CD4-positive, alpha-beta T cell treated with Interferon gamma for 1 hour (primary cell): ENCODE data around the gene NAP1L1.
"Not testable (repeated sequence)": the region's sequence is repeated elsewhere in the genome, so short reads cannot be mapped to it uniquely, and the experiment has no call there.

Experiments used
- DNase-seq: peaks from one replicate; pipeline ENCODE4 v3.0.0-alpha.2; 2020

The NAP1L1 gene

GRCh38 chr12:76020281-76020680 lies 64.2 kb downstream of the NAP1L1 start:
- peak; percentile 78 for DNase-seq

- DNase-seq, result no peak
Observed at GRCh38 chr12:76018672-76019071, 65.8 kb downstream of the NAP1L1 start.

GRCh38 chr12:76018111-76018510 lies 66.4 kb downstream of the NAP1L1 start:
- DNase-seq, result no peak

GRCh38 chr12:76014007-76014406 lies 70.5 kb downstream of the NAP1L1 start:
- no peak for DNase-seq

- DNase-seq, result no peak
Observed at GRCh38 chr12:76013603-76014002, 70.9 kb downstream of the NAP1L1 start.

- no peak for DNase-seq
Observed at GRCh38 chr12:76012644-76013043, 71.8 kb downstream of the NAP1L1 start.

GRCh38 chr12:76010732-76011458 lies 73.6 kb downstream of the NAP1L1 start:
- DNase-seq, result no peak

GRCh38 chr12:76008428-76008827 lies 76.1 kb downstream of the NAP1L1 start:
- DNase-seq, result no peak

- no peak for DNase-seq
Observed at GRCh38 chr12:76007640-76008039, 76.8 kb downstream of the NAP1L1 start.

GRCh38 chr12:76006028-76006925 lies 78.2 kb downstream of the NAP1L1 start:
- no peak for DNase-seq

- no peak for DNase-seq
Observed at GRCh38 chr12:76003355-76003638, 81.2 kb downstream of the NAP1L1 start.

GRCh38 chr12:76002598-76003354 lies 81.7 kb downstream of the NAP1L1 start:
- DNase-seq, result no peak

- no peak for DNase-seq
Observed at GRCh38 chr12:75998292-75999063, 86.0 kb downstream of the NAP1L1 start.

GRCh38 chr12:75997658-75998057 lies 86.8 kb downstream of the NAP1L1 start:
- no peak for DNase-seq

- no peak for DNase-seq
Observed at GRCh38 chr12:75996861-75997447, 87.5 kb downstream of the NAP1L1 start.

GRCh38 chr12:75995691-75996090 lies 88.8 kb downstream of the NAP1L1 start:
- no peak for DNase-seq

GRCh38 chr12:75994069-75994740 lies 90.3 kb downstream of the NAP1L1 start:
- DNase-seq, result no peak

GRCh38 chr12:75991753-75992152 lies 92.7 kb downstream of the NAP1L1 start:
- DNase-seq, result no peak

GRCh38 chr12:75990189-75990912 lies 94.1 kb downstream of the NAP1L1 start:
- no peak for DNase-seq

GRCh38 chr12:75987709-75988108 lies 96.8 kb downstream of the NAP1L1 start:
- DNase-seq, result not testable (repeated sequence)
